Brain microvascular endothelial cell (primary cell): ENCODE measurements around the gene CARMIL1.

Experiments
- DNase-seq: peaks from one replicate; pipeline ENCODE4 v3.0.0-alpha.2; 2020
- H3K27ac ChIP-seq: fragments of 250-450 bp; sonication (Bioruptor Pico); 2 replicates; pipeline ENCODE4 v1.5.1; 2020; ENCODE audit warnings: mild to moderate bottlenecking, moderate library complexity
- H3K27me3 ChIP-seq: fragments of 250-450 bp; sonication (Bioruptor Pico); replicated peaks from 2 replicates; pipeline ENCODE4 v1.5.1; 2020; ENCODE audit warnings: mild to moderate bottlenecking
- H3K36me3 ChIP-seq: fragments of 250-450 bp; sonication (Bioruptor Pico); replicated peaks from 2 replicates; pipeline ENCODE4 v1.5.1; 2020; ENCODE audit warnings: mild to moderate bottlenecking
- H3K4me3 ChIP-seq: 2 replicates; pipeline ENCODE4 v1.5.1; 2011; ENCODE audit warnings: low read depth, mild to moderate bottlenecking, control low read depth, low read length, moderate library complexity
- CTCF ChIP-seq: IDR thresholded peaks from 2 replicates; pipeline ENCODE4 v1.5.1; 2011; ENCODE audit warnings: low read depth, mild to moderate bottlenecking, moderate library complexity, low read length, control low read depth, inconsistent platforms; ENCODE audit errors: missing control alignments
- in situ Hi-C: cut with HindIII; loops from 2 replicates; pipeline ENCODE4 v1.10.0; 2017; ENCODE audit warnings: low sequenced_read_pairs, low pct_ligation_motif_present

CARMIL1 gene

GRCh38 chr6:25312034-25312620 lies 33.0 kb downstream of the CARMIL1 start:
- DNase-seq = no peak
- H3K27ac ChIP-seq = no peak overlapping the region
- no peaks in the 10 kb centered on the region for H3K27me3 ChIP-seq
- no peak overlapping the region for H3K4me3 ChIP-seq
- in situ Hi-C loops = no loop called here
- TF ChIP-seq CTCF = no peak
- H3K36me3 ChIP-seq = no peaks in the 10 kb centered on the region

- in situ Hi-C loops = no loop called here
- no peaks in the 10 kb centered on the region for H3K27me3 ChIP-seq
- H3K36me3 ChIP-seq = no peaks in the 10 kb centered on the region
- no peak overlapping the region for H3K27ac ChIP-seq
- peak; percentile 32 for TF ChIP-seq CTCF
- peak; percentile 6 for DNase-seq
- H3K4me3 ChIP-seq = no peak overlapping the region
Observed at GRCh38 chr6:25312703-25313102, 33.5 kb downstream of the CARMIL1 start.

GRCh38 chr6:25314509-25315175 lies 35.5 kb downstream of the CARMIL1 start:
- in situ Hi-C loops = no loop called here
- no peak for TF ChIP-seq CTCF
- no peak for DNase-seq
- Histone ChIP-seq H3K27ac (no peak overlapping the region), H3K27me3 (no peaks in the 10 kb centered on the region), H3K36me3 (no peaks in the 10 kb centered on the region), H3K4me3 (no peak overlapping the region)

- DNase-seq = no peak
- Histone ChIP-seq H3K36me3 (no peaks in the 10 kb centered on the region), H3K27me3 (no peaks in the 10 kb centered on the region), H3K27ac (no peak overlapping the region), H3K4me3 (no peak overlapping the region)
- in situ Hi-C loops = no loop called here
- TF ChIP-seq CTCF = no peak
Observed at GRCh38 chr6:25315194-25316177, 36.3 kb downstream of the CARMIL1 start.

GRCh38 chr6:25316626-25317025 lies 37.5 kb downstream of the CARMIL1 start:
- no peak for TF ChIP-seq CTCF
- in situ Hi-C loops = no loop called here
- Histone ChIP-seq H3K4me3 (no peak overlapping the region), H3K27me3 (no peaks in the 10 kb centered on the region), H3K27ac (no peak overlapping the region), H3K36me3 (no peaks in the 10 kb centered on the region)
- no peak for DNase-seq
